GM19043 (cell line): Measurements from ENCODE around the gene ADAMTS14.
"Not testable (repeated sequence)": the region's sequence is repeated elsewhere in the genome, so short reads cannot be mapped to it uniquely, and the experiment has no call there.

Source experiments
- ATAC-seq: cut with Tn5 transposase; IDR thresholded peaks from one replicate; pipeline ENCODE4 v1.9.1; 2021; ENCODE audit warnings: low read depth; ENCODE audit not compliant: unreplicated experiment

ADAMTS14 gene, protein sequence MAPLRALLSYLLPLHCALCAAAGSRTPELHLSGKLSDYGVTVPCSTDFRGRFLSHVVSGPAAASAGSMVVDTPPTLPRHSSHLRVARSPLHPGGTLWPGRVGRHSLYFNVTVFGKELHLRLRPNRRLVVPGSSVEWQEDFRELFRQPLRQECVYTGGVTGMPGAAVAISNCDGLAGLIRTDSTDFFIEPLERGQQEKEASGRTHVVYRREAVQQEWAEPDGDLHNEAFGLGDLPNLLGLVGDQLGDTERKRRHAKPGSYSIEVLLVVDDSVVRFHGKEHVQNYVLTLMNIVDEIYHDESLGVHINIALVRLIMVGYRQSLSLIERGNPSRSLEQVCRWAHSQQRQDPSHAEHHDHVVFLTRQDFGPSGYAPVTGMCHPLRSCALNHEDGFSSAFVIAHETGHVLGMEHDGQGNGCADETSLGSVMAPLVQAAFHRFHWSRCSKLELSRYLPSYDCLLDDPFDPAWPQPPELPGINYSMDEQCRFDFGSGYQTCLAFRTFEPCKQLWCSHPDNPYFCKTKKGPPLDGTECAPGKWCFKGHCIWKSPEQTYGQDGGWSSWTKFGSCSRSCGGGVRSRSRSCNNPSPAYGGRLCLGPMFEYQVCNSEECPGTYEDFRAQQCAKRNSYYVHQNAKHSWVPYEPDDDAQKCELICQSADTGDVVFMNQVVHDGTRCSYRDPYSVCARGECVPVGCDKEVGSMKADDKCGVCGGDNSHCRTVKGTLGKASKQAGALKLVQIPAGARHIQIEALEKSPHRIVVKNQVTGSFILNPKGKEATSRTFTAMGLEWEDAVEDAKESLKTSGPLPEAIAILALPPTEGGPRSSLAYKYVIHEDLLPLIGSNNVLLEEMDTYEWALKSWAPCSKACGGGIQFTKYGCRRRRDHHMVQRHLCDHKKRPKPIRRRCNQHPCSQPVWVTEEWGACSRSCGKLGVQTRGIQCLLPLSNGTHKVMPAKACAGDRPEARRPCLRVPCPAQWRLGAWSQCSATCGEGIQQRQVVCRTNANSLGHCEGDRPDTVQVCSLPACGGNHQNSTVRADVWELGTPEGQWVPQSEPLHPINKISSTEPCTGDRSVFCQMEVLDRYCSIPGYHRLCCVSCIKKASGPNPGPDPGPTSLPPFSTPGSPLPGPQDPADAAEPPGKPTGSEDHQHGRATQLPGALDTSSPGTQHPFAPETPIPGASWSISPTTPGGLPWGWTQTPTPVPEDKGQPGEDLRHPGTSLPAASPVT

DNA sequence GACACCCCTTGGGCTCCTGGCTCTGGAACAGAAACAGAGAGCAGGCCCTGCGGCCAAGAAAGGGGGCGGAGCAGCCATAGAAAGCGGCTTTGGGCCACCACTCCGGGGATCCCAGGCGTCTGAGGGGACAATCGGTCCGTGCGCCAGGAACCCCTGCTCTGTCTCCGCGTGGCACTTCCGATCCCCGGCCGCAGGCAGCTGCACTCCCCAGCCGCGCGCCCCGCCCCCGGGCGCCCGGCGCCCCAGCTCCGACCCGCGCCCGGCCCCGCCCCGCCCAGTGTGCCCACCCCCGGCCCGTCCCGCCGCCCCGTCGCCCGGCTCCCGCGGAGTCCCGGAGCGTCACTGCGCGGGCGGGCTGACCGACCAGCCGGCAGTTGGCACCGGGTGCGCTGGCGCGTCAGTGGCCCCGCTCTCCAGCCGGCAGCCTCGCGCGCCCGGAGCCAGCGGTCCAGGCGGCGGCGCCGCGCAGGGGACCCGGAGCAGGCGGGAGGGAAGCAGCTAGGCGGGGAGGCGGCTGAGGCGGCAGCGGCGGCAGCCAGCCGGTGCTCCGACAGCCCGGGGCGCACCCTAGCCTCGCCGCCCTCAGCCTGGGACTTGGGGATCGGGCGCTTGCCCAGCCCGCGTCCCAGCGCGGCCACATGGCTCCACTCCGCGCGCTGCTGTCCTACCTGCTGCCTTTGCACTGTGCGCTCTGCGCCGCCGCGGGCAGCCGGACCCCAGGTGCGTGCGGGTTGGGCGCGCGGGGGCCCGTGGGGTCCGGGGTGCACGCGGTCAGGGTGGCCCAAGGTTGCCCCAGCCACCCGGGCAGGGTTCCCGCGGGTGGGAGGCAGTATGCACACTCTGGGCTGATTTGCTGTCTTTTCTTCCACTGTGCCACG, at the start of gene ADAMTS14:
ADAMTS14 (plus strand) TSS at position 342 of the 878 bp plus-strand sequence; CDS start at position 639, 297 bp downstream.
- no peak for ATAC-seq

DNA sequence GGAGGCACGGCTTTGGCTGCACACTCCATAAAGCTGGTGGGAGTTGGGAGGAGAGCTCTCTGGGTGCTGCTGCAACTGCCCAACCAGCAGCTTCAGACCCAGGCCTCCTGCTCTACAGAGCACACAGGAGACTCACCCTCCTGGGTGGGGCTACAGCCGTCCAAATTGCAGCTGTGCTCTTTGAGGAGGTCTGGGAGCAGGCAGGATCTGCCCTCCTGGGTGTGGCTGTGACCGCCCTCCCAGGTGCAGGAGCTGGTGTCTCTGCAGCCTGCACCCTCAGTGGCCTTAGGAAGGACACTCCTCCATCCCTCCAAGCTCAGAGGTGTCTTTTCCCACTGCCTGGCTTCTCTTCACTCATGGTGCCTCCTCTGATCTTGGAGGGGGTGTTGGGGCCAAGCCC, 49.8 kb upstream of the ADAMTS14 start:
- no peak for ATAC-seq

GRCh38 chr10:70622981-70623844, 49.1 kb upstream of the ADAMTS14 start:
- no peak for ATAC-seq

- no peak for ATAC-seq
Observed at GRCh38 chr10:70626056-70626455, 46.2 kb upstream of the ADAMTS14 start.

DNA sequence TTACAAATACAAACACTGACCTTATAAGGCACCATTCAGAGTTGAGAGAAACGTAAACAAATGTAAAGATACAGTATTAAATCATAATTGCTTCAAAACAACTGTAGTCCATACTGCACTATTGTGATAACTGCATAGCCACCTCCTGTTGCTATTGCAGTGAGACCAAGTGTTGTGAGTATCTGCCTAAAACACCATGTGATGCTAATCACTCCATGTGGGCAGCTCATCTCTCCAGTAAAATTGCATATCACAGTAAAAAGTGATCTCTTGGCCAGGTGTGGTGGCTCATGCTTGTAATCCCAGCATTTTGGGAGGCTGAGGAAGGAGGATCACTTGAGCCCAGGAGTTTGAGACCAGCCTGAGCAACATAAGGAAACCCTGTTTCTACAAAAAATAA, 43.0 kb upstream of the ADAMTS14 start:
- no peak for ATAC-seq

DNA sequence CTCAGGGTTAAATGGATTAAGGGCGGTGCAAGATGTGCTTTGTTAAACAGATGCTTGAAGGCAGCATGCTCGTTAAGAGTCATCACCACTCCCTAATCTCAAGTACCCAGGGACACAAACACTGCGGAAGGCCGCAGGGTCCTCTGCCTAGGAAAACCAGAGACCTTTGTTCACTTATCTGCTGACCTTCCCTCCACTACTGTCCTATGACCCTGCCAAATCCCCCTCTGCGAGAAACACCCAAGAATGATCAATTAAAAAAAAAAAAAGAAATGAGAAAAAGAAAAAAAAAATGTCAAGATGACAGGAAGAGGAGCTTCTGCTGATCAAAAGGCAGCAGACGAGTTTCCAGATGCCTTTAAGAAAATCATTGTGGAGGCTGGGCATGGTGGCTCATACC, 40.6 kb upstream of the ADAMTS14 start:
- not testable (repeated sequence) for ATAC-seq

DNA sequence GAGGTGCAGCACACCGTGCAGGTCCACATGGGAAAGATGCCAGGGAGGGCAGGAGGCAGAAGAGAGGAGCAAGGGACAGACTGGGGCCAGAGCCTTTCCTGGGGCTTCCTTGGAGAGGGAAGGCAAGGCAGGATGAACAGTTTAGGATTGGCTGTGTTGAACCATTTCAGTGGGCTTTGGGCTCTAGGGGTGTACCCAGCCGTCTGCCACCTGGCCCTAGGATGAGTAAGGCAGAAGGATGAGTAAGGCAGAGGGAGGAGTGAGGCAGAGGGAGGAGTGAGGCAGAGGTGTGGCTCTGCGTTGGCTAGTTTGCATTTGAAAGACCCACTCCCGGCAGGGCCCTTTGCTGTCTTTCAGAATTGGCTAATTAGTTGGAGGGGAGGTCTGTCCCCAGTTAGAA, 38.3 kb upstream of the ADAMTS14 start:
- ATAC-seq, result no peak

GRCh38 chr10:70634515-70634914, 37.8 kb upstream of the ADAMTS14 start:
- ATAC-seq, result not testable (repeated sequence)

GRCh38 chr10:70639640-70640383, 32.5 kb upstream of the ADAMTS14 start:
- not testable (repeated sequence) for ATAC-seq

DNA sequence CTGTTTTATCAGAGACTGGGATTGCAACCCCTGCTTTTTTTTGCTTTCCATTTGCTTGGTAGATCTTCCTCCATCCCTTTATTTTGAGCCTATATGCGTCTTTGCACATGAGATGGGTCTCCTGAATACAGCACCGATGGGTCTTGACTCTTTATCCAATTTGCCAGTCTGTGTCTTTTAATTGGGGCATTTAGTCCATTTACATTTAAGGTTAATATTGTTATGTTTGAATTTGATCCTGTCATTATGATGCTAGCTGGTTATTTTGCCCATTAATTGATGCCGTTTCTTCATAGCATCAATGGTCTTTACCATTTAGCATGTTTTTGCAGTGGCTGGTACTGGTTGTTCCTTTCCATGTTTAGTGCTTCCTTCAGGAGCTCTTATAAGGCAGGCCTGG, 29.0 kb upstream of the ADAMTS14 start:
- ATAC-seq, result not testable (repeated sequence)

DNA sequence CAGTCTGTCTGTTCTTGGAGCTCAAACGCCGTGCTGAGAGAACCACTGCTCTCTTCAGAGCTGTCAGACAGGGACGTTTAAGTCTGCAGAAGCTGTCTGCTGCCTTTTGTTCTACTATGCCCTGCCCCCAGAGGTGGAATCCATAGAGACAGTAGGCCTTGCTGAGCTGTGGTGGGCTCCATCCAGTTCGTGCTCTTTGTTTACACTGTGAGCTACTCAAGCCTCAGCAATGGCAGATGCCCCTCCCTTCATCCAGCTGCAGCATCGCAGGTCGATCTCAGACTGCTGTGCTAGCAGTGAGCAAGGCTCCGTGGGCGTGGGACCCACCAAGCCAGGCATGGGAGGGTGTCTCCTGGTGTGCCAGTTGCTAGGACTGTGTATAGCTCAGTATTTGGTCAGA, 27.3 kb upstream of the ADAMTS14 start:
- ATAC-seq, result not testable (repeated sequence)

GRCh38 chr10:70647086-70647485, 25.2 kb upstream of the ADAMTS14 start:
- ATAC-seq, result no peak

DNA sequence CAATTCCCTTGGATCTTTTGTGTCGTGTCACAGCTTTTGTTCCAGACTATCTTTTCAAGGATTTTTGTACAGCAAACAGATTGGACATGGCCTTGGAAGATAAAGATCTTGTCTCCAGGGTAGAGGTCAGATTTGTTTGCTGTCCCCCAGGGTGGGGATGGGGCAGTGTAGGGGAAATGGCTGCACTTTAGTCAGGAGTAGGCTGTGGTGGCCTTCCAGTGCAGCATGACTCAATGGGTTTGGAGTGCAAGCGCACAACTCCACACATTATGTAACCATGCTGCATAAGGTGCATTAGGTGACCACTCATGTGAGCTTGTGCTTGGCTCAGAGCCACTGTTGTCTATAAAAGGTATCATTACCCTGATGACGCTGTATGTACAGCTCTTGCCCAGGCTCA, 23.9 kb upstream of the ADAMTS14 start:
- ATAC-seq, result no peak

DNA sequence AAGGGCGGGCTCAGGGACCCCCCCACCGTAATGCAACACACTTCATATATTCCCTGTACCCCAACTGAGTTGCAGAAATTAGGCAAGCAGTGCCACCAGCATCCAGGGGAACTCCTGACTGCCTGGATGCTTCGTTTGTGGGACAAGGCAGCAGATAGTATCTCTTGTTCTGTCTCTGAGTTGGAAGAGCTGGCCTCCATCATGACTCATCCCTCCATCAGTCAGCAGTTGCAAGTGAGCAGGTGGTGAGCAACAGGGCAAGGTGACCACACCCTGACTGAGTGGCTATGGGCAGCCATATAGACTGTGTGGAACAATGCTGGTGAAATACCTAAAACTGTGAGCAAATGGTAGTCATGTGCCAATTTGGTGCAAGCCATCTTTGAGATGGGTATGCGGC, 22.8 kb upstream of the ADAMTS14 start:
- ATAC-seq, result no peak

DNA sequence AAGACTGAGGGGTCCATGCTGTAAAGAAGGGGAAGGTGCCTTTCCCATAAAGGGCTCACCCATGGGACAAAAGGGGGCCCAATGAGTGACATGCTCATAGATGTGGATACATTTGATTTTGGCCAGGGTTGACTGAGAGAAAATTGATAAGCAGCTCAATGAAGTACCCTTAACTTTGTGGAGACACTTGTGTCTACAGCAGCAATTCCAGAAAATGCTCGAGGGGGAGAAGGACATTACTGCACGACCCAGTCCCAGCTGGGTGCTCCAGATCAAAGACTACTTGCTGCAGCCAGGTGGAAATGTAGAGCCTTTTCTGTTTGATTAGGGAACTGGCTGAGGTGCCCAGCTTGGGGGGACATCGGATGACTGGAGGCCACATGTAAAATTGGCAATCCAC, 22.2 kb upstream of the ADAMTS14 start:
- no peak for ATAC-seq

- ATAC-seq, result no peak
Observed at GRCh38 chr10:70650718-70651117, 21.6 kb upstream of the ADAMTS14 start.

- ATAC-seq, result no peak
Observed at GRCh38 chr10:70651661-70652060, 20.6 kb upstream of the ADAMTS14 start.
